NCI-H2029 (cell line): ENCODE results near the gene KAZN.
"Not testable (repeated sequence)": the region's sequence is repeated elsewhere in the genome, so short reads cannot be mapped to it uniquely, and the experiment has no call there.

ENCODE experiments used
- DNase-seq: peaks from one replicate; lab custom pipeline; 2025; lab: John Stamatoyannopoulos, UW

KAZN gene

DNA sequence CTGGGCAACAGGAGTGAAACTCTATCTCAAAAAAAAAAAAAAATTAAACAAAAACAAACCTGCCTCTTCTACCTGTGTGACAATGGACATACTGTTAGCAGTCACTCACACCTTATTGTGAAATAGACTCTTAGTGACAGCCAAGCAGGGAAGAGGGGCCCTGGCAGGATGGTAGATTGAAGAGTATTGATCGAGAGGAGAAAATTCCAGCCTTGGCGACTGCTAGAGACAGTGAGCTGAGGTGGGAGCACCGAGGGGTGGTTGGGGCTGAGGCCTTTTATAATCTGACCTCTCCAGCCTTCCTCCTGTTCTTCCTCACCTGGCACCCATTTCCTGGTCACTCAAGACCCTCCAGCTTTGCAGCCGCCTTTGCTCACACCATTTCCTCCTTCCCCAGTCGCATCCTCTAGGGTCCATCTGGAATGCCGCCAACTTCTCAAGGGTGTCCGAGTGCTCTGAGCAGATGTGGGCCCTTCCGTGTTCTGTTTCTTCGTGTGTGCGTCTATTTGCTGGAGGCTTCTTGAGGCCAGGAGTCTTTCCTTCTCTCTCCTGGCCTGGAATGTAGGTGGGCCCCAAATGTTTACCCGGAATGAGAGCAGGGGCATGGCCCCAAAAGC lies 358.2 kb downstream of the KAZN start:
- DNase-seq: no peak

DNA sequence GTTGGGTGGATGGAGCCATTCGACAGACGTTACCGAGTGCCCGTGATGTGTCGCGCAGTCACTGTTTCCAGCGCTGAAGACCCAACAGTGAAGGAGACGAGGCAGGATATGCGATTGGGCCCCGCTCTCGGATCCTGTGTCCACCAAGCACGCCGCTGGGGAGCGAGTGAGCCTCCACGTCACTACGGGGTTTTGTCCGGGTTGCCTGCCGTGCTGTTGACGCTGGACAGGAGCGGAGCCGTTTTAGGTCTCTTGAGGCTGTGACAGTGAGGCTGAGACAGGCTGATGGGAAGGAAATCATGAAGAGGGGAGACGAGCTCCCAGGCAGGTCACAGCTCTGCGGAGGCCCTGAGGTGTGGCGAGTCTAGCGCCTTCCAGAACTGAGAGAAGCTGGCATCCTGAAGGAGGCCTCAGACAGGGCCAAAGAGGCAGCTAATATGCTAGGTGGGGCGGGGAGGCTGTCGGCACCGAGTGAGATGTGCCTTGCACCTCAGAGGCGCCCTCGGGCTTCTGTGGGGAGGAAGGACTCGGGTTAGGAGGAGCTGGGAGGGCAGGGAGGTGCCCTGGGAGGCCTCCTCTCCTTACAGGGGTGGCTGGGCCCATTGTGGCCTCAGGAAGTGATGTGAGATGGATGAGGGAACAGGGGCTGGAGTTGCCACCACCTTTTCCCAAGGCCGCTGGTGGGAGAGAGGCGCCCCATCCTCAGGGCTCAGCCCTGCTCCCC lies 359.1 kb downstream of the KAZN start:
- DNase-seq: no peak

DNA sequence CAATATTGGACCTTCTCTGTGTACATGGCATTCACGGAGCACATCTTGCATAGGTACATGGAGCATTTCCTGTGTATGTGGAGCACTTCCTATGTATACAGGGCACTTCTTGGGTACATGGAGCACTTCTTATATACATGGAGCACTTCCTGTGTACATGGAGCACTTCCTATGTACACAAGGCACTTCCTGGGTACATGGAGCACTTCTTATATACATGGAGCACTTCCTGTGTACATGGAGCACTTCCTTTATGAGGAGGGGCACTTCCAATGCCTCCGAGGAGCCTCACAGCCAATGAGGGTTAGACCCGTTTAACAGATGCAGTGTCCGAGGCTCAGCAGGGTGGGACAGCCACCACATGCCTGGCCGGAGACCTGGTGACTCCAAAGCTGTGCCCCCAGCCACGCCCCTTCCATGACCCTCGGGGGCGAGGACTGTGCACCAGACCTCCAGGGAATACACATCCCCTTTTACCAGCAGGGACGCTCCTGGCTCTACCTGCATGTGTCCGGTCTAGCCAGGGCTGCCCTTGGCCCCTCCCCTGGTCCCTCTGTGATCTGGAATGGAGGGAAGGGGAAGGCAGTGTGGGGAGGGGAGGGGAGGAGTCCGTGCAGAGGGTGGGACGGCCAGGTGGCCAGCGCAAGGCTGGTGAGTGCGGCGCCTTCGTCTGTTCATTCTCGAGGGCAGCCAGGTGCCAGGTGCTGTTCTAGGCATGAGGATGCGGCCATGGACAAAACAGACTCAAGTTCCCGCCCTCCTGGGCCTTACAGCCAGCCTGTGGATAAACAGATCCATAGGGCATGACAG lies 360.0 kb downstream of the KAZN start:
- no peak for DNase-seq

DNA sequence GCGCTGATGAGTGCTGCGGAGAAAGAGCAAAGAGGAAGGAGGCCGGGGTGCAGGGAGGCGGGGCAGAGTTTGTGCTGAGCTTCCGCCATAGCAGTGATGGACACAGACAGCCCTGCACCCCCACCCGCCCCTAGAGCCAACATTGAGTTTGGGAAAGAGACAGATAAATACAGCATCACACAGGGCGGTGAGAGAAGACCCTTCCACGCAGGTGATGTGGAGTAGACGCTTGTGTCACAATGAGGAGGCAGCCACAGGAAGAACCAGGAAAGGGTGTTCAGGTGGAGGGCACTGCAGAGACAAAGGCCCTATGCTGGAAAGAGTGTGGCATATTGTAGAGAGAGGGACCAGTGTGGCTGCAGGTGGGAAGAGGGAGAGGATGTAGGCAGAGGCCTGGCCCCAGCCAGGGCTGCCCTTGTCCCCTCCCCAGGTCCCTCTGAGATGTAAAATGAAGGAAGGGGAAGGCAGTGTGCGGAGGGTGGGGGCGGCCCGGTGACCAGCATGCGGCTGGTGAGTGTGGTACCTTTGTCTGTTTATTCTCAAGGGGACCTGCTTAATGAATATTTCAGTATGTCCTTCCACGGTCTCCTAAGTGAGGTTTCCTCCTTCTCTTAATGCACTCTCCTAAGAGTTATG lies 360.7 kb downstream of the KAZN start:
- DNase-seq: no peak

DNA sequence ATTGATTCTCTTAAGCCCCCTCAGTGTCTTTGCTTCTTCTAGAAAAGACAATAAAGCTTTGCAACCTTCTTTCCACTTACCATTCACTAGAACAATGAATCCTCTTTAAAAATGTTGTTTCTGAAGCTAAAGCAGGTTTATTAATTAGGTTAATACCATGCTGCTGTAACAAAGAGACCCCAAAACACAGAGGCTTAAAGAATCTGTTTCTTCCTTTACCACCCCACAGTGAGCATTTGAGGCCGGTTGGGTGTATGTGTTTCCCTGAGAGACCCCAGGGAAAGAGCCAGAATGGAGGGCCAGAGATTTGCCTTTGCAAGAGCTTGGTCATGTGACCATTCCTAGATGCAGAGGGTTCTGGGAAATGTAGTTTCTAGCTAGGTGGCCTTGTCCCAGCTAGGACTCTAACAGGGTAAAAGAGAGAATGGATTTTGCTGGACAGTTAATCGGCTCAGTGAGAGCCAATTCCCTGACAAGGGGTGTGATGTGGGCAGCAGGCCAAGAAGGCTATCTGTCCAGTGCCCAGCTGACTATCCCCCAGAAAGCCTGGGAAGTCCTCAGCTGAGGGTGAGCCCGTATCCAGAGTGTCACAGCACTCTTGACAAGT lies 363.3 kb downstream of the KAZN start:
- no peak for DNase-seq

DNA sequence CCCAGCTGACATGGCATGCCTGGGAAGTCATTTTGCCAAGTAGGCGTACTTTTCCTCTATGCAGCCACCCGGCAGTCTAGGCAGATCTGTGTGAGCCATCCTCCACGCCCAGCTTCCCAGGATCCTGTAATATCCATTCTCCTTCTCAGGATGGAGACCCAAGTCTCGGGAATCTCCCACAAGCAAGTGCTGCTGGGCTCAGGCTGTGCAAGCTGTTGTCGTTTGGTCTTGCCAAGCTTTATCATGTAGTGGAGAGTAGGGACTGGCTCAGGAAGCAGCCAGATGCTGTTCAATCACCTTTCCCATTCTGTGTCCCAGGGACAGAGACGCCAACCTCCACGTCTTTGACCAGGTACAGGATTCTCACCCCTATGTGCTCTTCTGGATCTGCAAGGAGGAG lies 363.9 kb downstream of the KAZN start:
- DNase-seq: no peak

DNA sequence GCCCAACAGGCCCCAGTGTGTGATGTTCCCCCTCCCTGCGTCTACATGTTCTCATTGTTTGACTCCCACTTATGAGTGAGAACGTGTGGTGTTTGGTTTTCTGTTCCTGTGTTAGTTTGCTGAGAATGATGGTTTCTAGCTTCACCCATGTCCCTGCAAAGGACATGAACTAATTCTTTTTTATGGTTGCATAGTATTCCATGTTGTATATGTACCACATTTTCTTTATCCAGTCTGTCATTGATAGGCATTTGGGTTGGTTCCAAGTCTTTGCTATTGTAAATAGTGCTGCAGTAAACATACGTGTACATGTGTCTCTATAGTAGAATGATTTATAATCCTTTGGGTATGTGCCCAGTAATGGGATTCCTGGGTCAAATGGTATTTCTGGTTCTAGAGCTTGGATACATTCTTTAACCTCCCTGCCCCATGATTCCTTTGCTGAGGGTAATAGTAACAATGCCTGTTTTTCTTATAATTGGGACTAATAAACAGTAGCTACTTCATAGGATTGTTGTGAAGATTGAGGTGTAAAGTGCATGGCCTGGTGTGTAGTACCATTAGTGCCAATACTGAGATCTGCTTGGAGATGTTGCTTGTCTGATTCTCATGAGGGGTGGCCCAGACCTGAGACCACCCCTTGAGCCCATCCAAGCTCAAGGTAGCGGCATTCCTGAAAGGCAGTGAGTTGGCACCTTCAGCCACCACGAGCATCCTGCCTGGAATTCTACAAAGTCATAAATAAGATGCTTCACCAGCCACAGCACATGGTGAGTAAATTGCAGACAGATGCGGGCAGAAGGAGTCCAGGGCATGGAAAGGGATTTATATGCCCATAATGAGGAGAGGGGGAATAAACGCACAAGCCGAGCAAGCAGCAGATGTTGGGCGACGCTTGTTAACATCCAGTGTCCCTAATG lies 365.6 kb downstream of the KAZN start:
- not testable (repeated sequence) for DNase-seq

DNA sequence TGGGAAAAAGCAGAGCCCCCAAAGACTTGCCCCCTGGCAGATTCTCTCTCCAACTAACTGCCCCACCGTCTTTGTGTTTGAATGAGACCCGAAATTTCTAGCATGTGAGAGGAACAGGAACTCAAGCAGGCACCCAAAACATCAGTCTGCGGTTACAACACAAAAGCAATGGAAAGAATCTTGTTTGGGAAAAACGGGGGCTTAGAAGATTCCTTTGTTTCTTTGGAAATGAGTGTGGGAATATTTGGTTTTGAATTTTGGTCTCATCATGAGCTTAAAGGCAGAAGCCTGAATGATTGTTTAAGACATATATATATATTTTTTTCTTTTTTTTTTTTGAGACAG lies 366.2 kb downstream of the KAZN start:
- DNase-seq: no peak

DNA sequence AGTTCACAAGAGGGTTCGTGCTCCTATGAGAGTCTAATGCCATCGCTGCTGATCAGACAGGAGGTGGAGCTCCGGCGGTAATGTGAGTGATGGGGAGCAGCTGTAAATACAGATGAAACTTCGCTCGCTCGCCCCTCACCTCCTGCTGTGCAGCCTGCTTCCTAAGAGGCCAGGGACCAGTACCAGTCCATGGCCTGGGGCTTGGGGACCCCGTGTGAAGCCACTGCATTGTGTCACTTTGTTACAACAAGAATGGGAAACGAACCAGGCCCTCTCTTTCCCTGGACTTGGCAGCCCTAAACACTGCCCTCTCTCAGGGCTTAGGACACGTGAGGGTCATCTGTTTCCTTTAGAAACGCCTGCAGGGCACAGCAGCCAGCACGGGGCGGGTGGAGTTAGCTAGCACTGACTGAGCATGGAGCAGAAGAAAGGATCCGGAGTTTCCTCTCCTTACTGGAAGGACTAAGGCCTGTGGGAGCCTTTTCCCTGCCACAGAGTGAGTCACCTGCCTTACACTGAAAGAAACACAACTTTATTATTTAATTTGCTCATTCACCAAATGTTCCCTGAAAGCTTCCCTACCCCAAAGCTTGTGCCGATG lies 369.9 kb downstream of the KAZN start:
- DNase-seq: no peak

DNA sequence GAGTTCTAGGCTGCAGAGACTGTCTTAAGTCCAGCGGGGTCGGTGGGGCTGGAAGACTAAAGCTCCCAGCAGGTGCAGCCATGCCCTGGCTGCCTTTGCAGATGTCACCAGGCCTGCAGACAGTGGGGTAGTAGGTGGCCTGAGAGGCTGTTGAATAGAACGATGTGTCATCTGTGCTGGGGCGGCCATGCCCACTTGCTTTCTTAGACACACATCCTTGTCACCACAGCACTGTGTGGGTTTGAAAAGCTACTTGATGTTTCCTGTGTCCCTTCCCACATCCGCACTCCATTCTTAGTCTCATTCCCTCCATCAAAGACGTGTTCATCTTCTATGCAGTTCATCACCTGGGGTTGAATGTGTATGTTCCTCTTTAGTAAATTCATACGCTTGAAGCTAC lies 370.5 kb downstream of the KAZN start:
- DNase-seq: no peak

DNA sequence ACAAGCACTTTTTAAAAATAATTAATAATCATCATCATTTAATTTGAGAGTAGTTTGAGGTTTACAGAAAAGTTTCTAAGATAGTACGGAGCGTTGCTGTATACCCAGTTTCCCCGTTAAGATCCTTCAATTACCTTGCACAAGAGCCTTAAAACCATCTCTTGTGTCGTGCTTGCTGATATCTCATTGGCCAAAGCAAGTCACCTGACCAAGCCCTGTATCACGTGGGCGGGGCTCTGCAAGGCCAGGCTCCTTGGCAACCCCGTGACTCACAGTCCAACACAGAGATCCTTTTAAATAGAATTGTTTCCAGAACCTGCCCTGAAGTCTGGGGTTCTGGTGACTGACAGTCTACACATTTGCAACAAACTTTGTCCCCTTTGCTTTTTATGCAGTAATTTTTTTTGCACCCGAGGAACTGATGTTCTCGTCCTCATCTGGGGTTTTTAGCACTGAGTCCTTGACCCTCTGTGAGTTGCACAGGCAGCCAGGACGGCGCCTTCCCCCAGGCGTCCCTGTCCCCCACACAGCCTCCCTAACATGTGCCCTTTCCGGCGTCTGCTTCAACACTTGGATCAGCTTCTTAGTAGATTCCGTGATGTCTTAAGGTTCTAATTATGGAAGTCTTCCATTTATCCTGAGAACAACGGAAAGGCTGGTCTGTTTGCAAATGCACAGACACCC lies 371.8 kb downstream of the KAZN start:
- DNase-seq: peak; percentile 16

DNA sequence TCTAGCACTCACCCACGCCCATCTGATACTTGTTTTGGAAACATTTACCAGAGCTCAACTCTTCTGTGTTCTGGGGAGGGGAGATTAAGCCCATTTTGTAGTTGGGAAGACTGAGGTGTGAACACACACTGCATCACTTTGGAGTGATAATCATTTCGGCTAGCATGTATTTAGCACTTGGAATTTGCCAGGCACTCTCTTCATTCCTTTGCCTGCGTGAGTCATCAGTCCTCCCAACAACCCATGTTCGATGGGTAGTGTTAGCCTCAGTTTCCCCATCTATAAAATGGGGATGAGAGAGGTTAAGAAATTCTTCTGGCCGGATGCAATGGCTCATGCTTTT lies 372.3 kb downstream of the KAZN start:
- DNase-seq: no peak

DNA sequence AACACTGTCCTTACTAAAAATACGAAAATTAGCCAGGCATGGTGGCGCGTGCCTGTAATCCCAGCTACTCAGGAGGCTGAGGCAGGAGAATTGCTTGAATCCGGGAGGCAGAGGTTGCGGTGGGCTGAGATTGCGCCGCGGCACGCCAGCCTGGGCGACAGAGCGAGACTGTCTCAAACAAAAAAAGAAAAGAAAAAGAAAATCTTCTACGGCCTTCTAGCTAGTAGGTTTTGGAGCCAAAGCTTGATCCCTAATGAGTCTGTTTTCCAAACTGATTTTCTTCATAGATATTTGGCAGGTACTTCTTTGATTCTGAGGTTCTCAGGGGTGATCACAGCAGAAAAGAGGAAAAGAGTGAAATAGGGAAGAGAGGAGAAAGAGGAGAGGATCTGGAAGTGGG lies 372.7 kb downstream of the KAZN start:
- no peak for DNase-seq

DNA sequence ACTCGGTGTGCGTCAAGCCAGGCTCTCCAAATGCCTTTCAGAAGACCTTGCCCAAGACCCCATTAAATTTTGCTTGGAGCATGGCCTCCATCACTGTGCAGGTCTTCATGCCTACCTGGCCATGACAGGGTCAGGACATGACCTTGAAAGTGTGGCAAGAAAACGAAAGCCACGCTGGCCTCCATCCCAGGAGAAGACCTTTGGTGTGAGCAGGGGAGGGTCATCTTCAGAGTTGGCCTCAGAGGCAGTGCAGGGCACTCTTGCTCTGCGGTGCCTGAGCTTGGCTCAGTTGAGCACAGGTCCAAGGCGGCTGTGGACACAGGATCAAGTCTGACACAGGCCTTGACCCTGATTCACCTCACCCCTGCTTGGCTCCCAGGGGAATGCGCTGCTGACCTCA lies 373.6 kb downstream of the KAZN start:
- DNase-seq: no peak

DNA sequence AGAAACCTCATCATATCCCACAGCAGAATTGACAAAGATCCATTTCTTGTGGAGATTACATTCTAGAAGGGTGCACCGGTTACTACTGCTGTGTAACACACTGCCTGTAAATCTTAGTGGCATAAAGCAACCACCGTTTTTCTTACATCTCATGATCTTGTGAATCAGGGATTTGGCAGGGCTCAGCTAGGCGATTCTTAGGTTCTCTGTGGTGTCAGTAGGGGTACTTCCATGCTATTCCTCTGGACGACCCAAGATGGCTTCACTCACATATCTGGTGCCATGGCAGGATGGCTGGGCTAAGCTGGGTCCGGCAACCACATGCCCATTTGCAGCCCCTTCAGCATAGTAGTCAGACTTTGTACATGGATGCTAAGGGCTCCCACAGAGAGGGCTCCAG lies 375.3 kb downstream of the KAZN start:
- DNase-seq: no peak

DNA sequence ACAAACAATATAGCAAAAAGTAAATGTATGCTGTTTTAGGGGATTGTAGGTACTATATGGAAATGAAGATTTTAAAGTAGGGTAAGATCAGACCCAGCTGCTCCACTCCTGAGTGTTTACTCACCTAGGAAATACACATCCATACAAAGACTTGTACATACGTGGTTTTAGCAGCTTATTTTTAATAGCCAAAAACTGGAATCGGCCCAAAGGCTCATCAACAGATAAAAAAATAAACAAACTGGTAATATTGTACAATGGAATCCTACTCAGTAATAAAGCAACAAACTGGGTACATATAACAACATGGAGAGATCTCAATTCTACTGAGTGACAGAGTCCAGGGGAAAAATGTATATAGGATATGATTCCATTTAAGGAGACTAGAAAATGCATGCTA lies 375.9 kb downstream of the KAZN start:
- DNase-seq: no peak

DNA sequence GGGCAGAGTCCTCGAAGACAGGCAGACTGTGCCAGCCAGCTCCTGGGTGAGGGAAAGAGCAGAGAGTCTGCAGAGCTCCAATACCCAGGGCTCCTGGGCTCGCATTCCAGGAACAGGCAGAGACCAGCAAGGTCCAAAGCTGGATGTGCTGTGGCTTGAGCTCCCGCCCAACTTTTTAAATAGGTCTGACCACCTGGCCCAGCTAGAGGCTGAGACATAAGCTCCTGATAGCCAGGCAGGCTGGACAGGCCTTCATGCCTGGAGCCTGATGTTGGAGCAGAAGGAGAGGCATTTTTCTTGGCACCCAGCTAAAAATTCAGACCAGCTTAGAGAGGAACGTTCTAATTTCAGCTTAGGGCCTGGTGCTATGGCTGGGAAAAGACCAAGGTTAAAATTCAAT lies 376.6 kb downstream of the KAZN start:
- no peak for DNase-seq

DNA sequence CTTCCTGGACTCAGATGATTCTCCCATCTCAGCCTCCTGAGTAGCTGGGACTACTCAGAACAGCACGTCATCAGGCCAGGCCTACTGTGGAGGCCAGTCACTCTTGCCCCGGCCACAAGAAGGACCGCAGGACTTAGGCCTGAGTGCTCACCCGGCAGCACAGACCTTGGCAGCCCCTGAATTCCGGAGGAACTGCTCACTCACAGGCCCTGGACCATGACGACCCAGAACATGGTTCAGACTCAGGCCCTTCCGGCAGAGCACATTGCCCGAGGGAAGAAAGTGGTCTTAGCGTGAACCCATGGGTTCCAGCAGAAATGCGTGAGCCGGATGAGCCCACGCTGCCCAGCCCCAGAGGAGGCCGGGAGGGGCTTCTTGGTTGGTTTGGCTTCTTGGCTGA lies 377.8 kb downstream of the KAZN start:
- DNase-seq: no peak

DNA sequence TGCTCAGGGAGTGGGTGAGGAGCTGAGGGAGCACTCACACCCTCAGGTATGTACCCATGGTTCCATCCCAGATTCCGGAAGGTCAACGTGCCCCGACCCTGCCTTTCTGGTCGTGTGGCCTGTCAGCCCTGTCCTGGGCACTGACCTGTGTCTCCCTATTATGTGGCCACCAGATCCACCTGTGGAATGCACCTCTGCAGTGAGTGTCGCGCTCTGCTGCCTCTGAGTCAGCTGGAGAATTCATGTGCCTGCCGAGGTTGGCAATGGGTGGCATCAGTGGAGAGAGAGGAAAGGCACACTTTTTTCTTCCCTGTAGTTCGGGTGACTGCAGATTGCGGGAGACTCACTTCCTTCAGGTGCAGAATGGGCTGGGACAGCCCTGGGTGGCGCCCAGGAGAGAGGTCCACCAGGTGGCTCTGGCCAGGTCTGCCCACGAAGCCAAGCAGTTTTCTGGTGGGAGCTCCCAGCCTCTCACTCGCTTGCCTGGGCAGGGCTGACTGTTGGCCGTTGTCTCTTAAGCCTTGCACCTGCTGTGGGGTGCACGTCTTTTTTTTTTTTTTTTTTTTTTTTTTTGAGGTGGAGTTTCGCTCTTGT lies 378.9 kb downstream of the KAZN start:
- no peak for DNase-seq

DNA sequence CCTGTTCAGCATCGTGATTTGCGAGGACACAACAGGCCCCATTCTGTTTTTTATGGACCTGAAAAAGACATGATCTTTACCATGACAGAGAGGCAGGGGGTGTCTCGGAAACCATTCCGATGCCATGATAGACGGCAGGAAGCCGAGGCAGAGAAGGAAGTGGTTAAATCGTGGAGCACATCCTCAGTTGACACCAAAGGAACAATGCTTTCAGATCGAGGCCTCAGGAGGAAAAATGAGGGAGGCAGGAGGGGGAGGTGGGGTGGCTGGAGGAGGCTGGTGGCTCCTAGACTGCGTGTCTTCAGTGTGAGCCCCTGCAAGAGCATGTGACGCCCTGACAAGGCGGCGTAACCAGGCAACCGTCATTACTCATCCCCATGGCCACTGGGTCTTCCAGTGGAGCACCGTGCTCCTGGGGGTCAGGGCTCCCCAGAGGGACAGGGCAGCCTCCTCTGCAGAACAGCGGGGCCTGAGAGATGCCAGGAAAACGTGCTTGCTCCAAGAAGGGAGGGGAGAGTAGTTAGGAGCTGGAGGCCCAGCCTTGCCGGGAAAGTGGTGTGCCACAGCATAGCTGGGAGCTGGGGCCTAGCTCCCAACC lies 382.2 kb downstream of the KAZN start:
- DNase-seq: no peak
